ENCODE results near the gene HBEGF.

DNA sequence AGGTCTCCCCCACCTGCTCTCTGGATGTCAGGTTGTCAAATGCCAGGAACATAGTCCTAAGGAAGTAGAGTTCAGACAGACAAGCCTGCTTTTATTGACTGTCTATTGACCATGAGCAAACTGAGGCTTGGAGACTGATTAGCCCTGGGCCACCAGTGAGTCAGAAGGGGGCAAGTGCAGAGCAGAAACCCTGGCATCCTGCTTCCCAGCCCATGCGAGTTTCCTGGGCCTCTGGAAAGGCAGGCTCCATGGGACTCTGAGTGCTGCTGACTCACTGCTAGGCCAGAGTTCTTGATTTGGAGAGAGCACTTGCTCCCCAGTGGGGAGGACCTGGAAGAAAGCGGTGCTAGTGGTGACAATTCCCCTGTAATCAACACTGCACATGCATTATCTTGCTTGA lies 2.8 kb upstream of the HBEGF start:
- TF ChIP-seq POLR2A (IDR thresholded peaks at IDR 0.05; ENCODE audit: extremely low read depth, insufficient read length): no peak
- TF ChIP-seq, protein P1, sequence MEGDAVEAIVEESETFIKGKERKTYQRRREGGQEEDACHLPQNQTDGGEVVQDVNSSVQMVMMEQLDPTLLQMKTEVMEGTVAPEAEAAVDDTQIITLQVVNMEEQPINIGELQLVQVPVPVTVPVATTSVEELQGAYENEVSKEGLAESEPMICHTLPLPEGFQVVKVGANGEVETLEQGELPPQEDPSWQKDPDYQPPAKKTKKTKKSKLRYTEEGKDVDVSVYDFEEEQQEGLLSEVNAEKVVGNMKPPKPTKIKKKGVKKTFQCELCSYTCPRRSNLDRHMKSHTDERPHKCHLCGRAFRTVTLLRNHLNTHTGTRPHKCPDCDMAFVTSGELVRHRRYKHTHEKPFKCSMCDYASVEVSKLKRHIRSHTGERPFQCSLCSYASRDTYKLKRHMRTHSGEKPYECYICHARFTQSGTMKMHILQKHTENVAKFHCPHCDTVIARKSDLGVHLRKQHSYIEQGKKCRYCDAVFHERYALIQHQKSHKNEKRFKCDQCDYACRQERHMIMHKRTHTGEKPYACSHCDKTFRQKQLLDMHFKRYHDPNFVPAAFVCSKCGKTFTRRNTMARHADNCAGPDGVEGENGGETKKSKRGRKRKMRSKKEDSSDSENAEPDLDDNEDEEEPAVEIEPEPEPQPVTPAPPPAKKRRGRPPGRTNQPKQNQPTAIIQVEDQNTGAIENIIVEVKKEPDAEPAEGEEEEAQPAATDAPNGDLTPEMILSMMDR (IDR thresholded peaks at IDR 0.05; ENCODE audit: low read depth, low read length): no peak
